Islet precursor cell (in vitro differentiated cells): ENCODE results near the gene RAMP3.

Experiments used
- DNase-seq: peaks from one replicate; pipeline ENCODE4 v3.0.0-alpha.2; 2018

RAMP3 gene

GRCh38 chr7:45225311-45225947 lies 67.8 kb downstream of the RAMP3 start:
- no peak for DNase-seq

GRCh38 chr7:45225948-45226335 lies 68.4 kb downstream of the RAMP3 start:
- DNase-seq, result no peak

- no peak for DNase-seq
Measured at GRCh38 chr7:45229156-45229920, 71.7 kb downstream of the RAMP3 start.

GRCh38 chr7:45230083-45230482 lies 72.5 kb downstream of the RAMP3 start:
- DNase-seq, result no peak

GRCh38 chr7:45230611-45231165 lies 73.1 kb downstream of the RAMP3 start:
- DNase-seq, result no peak

GRCh38 chr7:45233249-45233775 lies 75.7 kb downstream of the RAMP3 start:
- DNase-seq, result no peak
